ENCODE measurements around the gene OSTN. TPM values are rescaled to one million over a fixed set of nuclear protein-coding genes. Genes with fewer than 3 reads are reported as not detected.

OSTN gene
- total RNA-seq, 1 experiment from 2014 or later = 1.8 TPM

DNA sequence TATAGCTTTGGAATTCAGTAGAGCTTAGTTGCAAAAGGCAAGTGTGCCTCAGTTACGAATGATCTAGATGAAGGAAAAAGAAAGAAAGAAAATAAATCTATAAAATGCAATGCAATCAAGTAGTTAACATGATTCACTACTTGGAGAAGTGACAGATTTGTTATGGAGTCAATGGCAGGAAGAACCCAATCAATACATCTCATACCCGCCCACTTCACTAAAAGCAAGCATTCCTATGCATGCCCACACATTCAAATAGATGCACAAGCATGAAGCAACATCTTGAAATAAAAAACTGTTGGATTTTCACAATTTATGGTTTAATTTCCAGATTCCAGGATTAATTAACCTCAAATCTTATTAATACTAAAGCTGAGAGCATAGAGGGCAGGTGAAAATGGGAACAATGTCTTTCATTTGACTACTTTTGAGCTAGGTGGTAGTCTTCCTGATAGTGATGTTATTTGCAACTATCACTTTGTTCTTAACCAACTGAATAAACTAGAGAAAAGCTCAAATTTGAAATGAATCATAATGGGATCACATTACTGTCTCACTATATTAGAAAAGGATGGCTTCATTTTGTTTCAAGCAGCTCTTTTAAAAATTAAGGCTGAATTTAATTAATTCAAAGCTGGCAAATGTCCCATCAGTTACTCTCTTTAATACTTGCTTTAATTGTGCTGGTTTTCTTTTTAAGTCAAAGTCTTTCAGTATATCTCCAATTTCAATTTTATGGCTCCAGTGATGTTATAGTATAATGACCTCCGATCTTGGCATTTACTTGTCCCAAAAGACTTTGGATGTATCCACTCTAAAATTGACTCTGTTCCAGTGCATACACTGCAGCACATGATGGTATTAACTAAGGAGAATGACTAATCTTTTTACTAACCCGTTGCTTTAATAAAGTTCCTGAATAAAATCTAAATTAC is 83.5 kb downstream of the OSTN start:
- ATAC-seq (peak; percentile 95), DNase-seq (peak; percentile 30)
- no peaks in the 10 kb centered on the region for H3F3A ChIP-seq (ENCODE audit: low read length, unreplicated experiment)
- H2AFZ ChIP-seq (ENCODE audit: low read length) = no peak overlapping the region; the same call in 1 of the 2 replicates
- CTCF ChIA-PET = no interaction called here
- POLR2A ChIA-PET (ENCODE audit: unreplicated experiment) = interaction anchor here (0.5 to 0.6 kb wide), 3 partner anchors 54 to 95 kb away, joined by 3 to 5 read pairs (median 4); no protein-coding TSS in a partner anchor
- H3K9me2 ChIP-seq (replicated peaks; ENCODE audit: low read length) = no peaks in the 10 kb centered on the region
- H3K4me2 ChIP-seq (ENCODE audit: low read length) = peak overlapping the region; percentile 21; the same call in 1 of the 2 replicates
- no peaks in the 10 kb centered on the region for H3K9me3 ChIP-seq (ENCODE audit: low read length)
- intact Hi-C loops (cut with micrococcal nuclease) = loop anchor here (2.0 kb wide), 1 partner anchor 46 kb away; the partner anchor contains the start of gene CCDC50
- peaks cover 14% of the 10 kb centered on the region for H3K4me1 ChIP-seq (ENCODE audit: insufficient read depth, low read length)
- H3K9ac ChIP-seq (ENCODE audit: low read length) = no peak overlapping the region
- H3K27ac ChIP-seq (ENCODE audit: low read length) = no peak overlapping the region
- BruUV-seq (replicated peaks) = no TSS peak
- H3K79me2 ChIP-seq (ENCODE audit: low read length) = no peaks in the 10 kb centered on the region
- TF ChIP-seq, protein P1, sequence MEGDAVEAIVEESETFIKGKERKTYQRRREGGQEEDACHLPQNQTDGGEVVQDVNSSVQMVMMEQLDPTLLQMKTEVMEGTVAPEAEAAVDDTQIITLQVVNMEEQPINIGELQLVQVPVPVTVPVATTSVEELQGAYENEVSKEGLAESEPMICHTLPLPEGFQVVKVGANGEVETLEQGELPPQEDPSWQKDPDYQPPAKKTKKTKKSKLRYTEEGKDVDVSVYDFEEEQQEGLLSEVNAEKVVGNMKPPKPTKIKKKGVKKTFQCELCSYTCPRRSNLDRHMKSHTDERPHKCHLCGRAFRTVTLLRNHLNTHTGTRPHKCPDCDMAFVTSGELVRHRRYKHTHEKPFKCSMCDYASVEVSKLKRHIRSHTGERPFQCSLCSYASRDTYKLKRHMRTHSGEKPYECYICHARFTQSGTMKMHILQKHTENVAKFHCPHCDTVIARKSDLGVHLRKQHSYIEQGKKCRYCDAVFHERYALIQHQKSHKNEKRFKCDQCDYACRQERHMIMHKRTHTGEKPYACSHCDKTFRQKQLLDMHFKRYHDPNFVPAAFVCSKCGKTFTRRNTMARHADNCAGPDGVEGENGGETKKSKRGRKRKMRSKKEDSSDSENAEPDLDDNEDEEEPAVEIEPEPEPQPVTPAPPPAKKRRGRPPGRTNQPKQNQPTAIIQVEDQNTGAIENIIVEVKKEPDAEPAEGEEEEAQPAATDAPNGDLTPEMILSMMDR (conservative IDR thresholded peaks at IDR 0.05; ENCODE audit: low read depth, low read length) = no peak
- TF ChIP-seq EZH2phosphoT487 (IDR thresholded peaks at IDR 0.05; ENCODE audit: borderline replicate concordance, low read length) (no peak), EZH2 (IDR thresholded peaks at IDR 0.05; ENCODE audit: low read length, unreplicated experiment) (no peak)
- no peaks in the 10 kb centered on the region for H4K20me1 ChIP-seq (ENCODE audit: low read length)
- H3K27me3 ChIP-seq (ENCODE audit: low read length) = no peaks in the 10 kb centered on the region
- no peak overlapping the region for H3K4me3 ChIP-seq (ENCODE audit: low read length)
- H3K36me3 ChIP-seq (ENCODE audit: low read depth, low read length) = no peaks in the 10 kb centered on the region

DNA sequence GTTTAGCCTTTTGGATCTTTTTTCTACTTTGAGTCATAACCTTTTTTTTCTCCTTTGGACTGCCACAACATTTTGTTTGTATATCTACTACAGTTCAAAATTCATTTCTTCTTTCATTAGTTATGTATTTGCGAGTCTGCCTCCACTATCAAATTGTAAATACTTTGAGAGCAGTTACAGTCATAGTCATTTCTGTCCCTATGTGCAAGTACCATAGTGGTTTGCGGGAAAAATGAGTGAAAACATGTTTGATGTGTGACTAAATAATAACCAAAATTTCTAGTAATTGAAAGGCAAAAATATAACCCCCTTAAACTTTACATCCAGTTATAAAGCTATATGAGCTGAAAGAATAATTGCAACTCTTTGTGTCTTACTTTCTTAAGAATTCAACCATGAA is 84.4 kb downstream of the OSTN start:
- ATAC-seq (no peak), DNase-seq (no peak)
- H3K4me3 ChIP-seq (ENCODE audit: low read length) = no peak overlapping the region
- CTCF ChIA-PET = no interaction called here
- H3K9me3 ChIP-seq (ENCODE audit: low read length) = no peaks in the 10 kb centered on the region
- no peak overlapping the region for H3K9ac ChIP-seq (ENCODE audit: low read length)
- H3K79me2 ChIP-seq (ENCODE audit: low read length) = no peaks in the 10 kb centered on the region
- intact Hi-C loops (cut with micrococcal nuclease) = loop anchor here (2.0 kb wide), 1 partner anchor 45 kb away; the partner anchor contains the start of gene CCDC50
- H4K20me1 ChIP-seq (ENCODE audit: low read length) = no peaks in the 10 kb centered on the region
- TF ChIP-seq EZH2 (IDR thresholded peaks at IDR 0.05; ENCODE audit: low read length, unreplicated experiment) = no peak
- TF ChIP-seq, protein P1 (conservative IDR thresholded peaks at IDR 0.05; ENCODE audit: low read depth, low read length) = no peak
- no peak for TF ChIP-seq EZH2phosphoT487 (IDR thresholded peaks at IDR 0.05; ENCODE audit: borderline replicate concordance, low read length)
- H3F3A ChIP-seq (ENCODE audit: low read length, unreplicated experiment) = no peaks in the 10 kb centered on the region
- no peak overlapping the region; the same call in 1 of the 2 replicates for H3K4me2 ChIP-seq (ENCODE audit: low read length)
- no peak overlapping the region for H3K27ac ChIP-seq (ENCODE audit: low read length)
- POLR2A ChIA-PET (ENCODE audit: unreplicated experiment) = interaction anchor here (0.6 kb wide), 1 partner anchor 53 kb away, joined by 3 read pairs; no protein-coding TSS in a partner anchor
- no peaks in the 10 kb centered on the region for H3K27me3 ChIP-seq (ENCODE audit: low read length)
- peaks cover 14% of the 10 kb centered on the region for H3K4me1 ChIP-seq (ENCODE audit: insufficient read depth, low read length)
- H2AFZ ChIP-seq (ENCODE audit: low read length) = no peak overlapping the region
- no TSS peak for BruUV-seq (replicated peaks)
- H3K9me2 ChIP-seq (replicated peaks; ENCODE audit: low read length) = no peaks in the 10 kb centered on the region
- H3K36me3 ChIP-seq (ENCODE audit: low read depth, low read length) = no peaks in the 10 kb centered on the region

Measured in PC-3 (cell line).